GM21447 (cell line): ENCODE data around the gene RPTOR.

ENCODE experiments used
- ATAC-seq: cut with Tn5 transposase; IDR thresholded peaks from one replicate; pipeline ENCODE4 v1.9.1; 2021; ENCODE audit not compliant: unreplicated experiment

RPTOR gene

DNA sequence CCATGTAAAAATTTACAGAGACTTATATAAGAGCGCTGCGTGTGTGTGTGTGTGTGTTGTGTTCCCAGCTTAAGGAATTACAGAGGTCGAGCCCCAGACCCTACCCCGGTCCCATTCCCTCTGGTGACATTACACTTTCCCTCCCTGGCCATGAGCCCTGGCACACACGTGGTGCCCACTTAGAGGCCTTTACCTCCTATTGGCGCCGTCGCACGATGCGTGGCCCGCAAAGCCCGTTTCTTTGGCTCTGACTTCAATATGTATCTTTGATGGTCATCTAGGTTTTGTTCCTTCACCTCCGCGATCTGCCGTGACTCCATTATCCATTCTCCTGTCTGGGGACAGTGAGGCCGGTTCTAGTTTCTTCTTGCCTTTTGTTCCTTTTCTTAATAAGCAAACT, 350.1 kb downstream of the RPTOR start:
- no peak for ATAC-seq

DNA sequence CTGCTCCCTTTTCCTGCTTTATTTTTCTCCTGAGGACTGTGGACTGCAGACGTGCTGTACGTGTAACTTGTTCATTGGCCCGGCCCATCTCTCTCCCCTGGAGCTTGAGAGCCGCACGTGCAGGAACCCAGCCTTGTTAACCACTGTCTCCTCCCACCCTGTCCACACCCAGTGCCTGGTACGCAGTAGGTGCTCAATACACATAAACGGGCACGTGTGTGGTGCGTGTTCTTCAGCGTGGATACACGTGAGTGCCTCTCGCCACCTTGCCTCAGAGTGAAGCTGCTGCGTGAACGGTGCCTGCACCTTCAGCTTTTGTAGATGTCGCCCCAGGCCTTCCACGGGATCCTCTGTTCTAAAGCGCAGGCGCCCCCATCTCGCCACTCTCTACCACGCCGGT, 350.7 kb downstream of the RPTOR start:
- no peak for ATAC-seq

- no peak for ATAC-seq
Observed at GRCh38 chr17:80898716-80899115, 354.1 kb downstream of the RPTOR start.

- ATAC-seq, result no peak
Observed at GRCh38 chr17:80899402-80900268, 355.0 kb downstream of the RPTOR start.

GRCh38 chr17:80901319-80901718, 356.7 kb downstream of the RPTOR start:
- no peak for ATAC-seq

GRCh38 chr17:80902197-80902962, 357.7 kb downstream of the RPTOR start:
- ATAC-seq, result no peak

DNA sequence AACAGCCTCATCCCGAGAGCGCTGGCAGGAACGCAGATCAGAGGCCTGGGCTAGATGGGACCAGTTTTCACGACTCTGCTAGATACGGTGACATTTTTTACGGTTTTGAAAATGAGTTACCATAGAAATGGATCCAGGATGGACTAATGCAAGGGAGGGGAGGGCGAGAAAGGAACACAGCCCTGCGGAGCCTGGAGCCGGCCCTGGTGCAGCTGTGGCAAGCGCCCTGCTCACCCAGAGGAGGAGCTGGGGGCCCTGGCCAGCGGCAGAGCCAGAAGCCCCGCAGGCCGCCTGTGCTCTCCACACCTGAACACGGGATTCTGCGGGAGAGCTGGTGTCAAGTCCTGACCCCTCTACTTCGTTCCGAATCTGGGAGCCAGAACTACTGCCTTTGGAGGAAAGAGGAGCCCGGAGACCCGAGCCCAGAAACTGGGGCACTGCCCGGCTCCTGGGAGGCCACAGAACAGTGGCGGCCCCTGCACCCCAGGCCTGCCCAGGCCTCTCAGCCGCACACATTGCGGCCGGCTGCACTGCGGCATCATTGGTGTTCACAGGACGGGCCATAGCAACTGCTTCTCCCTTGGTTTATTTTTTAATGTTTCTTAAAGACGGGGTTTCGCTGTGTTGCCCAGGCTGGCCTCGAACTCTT, 358.4 kb downstream of the RPTOR start:
- no peak for ATAC-seq

- no peak for ATAC-seq
Observed at GRCh38 chr17:80904036-80904753, 359.6 kb downstream of the RPTOR start.

DNA sequence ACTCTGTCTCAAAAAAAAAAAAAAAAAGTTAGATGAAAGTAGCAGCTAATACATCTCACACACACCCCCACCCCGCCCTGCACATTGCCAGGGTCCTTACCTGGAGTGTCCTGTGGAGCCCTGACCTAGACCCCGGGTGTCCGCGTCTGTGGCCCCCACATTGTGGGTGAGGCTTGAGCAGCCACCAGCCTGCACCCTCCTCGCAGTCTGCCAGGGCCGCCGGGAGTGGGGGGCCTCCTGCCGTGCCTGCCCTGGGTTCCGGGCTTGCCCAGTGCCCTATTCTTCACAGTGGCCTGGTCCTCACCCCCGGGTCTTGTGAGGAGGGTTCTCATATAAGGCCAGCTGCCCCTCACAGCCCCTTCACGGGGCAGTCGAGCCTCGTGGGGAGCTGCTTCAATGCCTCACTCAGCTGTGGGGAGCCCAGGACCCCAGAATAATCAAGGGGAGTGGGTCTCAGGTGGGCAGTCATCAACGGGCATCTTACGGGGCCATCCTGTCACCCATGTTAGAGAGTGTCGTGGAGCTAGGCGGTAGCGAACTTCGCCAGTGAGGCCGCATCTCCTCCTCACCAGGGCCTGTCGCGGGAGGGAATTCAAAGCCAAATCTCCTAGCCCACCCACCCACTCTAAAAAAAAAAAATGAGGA, 361.1 kb downstream of the RPTOR start:
- ATAC-seq, result no peak

DNA sequence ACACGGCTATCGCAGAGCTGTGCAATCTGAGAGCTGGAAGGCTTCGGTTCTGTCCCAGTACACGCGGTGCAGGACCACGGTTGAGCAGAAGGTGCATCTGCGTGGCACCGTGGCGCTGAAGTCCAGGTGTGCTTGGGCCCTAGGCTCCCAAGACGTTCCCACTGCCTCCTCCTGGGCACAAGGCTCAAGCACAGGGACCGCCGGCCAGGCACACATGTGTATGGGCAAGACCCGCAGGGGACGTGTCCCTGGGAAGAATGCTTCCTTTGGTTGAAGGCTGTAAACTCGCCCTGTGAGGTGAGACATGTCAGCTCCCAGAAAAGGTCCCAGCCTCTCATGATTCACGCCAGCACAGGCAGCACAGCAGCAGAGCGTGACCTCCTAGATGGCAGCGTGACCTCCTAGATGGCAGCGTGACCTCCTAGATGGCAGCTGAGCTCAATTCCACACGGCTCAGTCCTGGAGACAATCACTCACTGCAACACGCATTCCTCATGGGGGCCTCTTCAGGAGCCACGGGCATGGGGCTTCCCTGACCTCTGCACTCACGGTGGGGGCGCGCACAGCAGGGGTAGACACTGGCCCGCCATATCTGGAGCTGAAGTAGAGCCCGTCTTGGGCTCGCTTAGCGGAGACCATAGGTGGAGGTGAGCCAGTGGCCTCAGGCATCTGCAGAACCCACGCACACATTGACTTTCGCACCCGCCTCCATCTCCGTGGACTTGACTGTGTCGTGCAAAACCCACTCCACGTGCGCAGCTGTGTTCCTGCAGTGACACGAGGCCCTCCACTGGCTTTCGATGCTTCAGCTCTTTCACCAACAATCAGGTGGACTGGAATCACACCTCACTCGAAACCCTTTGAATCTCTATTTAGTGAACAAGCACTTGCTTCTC, 362.0 kb downstream of the RPTOR start:
- ATAC-seq, result no peak

DNA sequence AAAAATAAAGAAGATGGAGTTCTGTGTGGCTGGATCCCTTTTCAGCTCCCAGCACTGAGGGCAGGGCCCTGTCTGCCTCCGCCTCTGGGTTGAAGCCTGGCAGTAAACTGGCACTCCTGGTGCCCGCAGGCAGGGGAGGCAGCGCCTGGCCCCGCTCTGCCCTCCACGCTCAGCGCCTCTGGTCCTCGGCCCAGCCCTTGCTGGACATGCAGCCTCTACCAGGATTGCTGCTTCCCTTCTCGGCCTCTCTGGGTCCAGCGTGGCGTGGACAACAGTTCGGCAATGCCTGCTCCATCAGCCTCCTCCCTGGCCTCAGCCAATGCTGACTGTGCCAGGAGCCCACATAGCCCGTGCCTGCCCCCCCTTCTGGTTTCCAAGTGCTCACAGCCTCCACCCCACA, 362.6 kb downstream of the RPTOR start:
- no peak for ATAC-seq

GRCh38 chr17:80908211-80908610, 363.6 kb downstream of the RPTOR start:
- no peak for ATAC-seq

- ATAC-seq, result no peak
Observed at GRCh38 chr17:80908776-80909175, 364.1 kb downstream of the RPTOR start.

DNA sequence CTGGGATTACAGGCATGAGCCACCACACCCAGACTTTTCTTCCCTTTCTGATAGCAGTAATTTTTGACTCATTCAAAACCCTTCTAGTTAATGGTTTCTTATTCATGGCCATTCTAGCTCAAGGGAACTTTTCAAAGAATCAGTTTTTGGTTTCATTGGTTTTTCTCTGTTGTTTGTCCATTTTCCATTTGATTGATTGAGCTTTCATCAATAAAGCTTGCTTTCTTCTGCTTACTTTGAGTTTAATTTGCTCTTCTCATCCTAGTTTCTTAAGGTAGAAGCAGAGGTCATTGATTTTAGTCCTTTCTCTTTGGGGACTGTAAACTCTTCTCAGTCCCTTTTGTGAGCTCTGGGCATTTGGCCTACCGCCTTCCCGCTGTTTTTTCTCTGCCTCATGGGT, 365.0 kb downstream of the RPTOR start:
- ATAC-seq, result no peak

DNA sequence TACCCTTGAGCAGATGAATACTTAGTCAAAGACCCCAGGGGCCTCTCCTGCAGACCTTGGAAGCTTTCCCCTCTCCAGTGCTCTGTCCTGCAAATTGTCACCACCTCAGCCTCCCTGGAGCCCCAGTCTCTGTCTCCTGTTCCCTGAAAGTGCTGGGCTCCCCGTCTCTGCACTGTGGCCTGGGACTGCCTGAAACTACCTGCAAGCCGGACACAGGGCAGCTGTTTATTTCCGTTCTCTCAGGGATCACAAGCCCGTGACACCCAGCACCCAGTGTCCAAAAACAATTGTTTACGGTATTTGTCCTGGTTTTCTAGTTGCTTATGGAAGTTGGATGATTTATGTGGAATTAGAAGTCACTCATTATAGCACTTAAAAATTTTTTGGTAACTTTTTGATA, 365.4 kb downstream of the RPTOR start:
- no peak for ATAC-seq

DNA sequence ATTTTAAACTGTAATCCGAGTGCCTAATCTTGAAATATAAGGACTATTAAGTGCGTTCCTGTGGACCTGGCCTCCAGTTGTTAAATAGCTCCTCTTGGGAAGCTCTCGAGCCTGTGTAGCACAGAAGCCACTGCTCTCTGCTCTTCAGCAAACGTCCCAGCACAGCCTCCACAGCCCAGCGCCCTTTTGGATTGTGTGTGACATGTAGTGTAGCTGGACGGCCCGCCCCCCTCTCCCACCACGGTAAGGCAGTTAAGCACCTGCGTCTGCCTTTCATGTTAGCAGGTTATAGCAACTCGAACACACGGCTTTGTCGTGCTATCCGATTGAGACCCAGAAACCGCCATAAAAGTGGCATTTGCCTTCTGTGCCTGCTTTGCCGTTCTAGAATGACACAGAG, 367.8 kb downstream of the RPTOR start:
- no peak for ATAC-seq

DNA sequence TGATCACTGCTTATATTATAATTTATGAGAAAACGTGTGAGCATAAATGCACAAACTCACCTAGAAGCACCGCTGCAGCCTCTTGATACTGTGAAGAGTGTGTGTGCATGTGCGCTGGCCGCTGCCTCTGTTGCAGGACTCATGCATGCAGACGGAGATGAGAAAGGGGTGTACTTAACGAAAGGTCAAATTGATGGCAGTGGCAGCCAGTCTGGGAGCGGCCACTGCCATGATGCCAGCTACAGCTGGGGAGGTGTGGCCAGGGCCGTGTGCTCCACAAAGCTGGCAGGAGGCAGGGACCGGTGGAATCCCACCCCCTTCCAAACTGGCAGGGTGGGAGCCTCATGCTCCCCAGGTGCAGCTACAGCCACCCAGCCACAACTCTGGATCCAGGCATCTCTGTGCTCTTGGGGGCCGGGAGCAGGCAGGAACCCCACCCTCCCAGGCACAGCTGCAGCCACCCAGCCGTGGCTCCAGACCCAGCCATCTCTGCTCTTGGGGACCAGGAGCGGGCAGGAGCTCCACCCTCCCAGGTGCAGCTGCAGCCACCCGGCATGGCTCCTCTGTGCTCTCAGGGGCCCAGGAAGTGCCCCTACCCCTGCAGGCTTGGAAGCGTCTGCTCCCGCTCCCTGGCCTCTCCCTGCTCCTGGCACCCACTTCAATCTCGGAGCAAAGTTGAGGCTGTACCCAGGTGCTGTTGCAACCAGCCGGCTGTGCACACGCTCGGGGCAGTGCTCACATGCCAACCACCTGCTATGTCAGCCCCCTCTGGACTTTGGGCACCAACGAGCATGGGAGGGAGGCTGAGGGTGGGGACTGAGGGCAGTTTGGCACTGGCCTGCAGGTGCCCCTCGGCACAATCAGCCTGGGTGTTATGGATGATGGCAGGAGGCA, 369.5 kb downstream of the RPTOR start:
- ATAC-seq, result no peak

- ATAC-seq, result no peak
Observed at GRCh38 chr17:80916246-80916645, 371.6 kb downstream of the RPTOR start.
